Gastrocnemius medialis (tissue), 4 donors: Measurements from ENCODE around the gene RAD51B. TPM values are rescaled to one million over a fixed set of nuclear protein-coding genes. Genes with fewer than 3 reads are reported as not detected.

Source experiments
- ATAC-seq, 2 donors: fragments of 150-250 bp; one replicate each; pipeline ENCODE4 v1.9.1; 2016
- DNase-seq, 2 donors: peaks; one replicate each; pipeline ENCODE4 v3.0.0-alpha.2; 2019
- H3K27ac ChIP-seq, 4 donors: fragments of 200-600 bp; sonication (generic); 1 replicate in 1 of 4; 2 replicates in 3 of 4; pipeline ENCODE4 v1.5.1; 2016 to 2018; ENCODE audit warnings: mild to moderate bottlenecking in 2 of 4, moderate library complexity in 1 of 4
- H3K27me3 ChIP-seq, 3 donors: fragments of 200-600 bp; sonication (generic) in 2 of 3; 1 replicate in 1 of 3; 2 replicates in 2 of 3; pipeline versions ENCODE4 v1.5.1 to v1.6.0; 2016 to 2019; ENCODE audit warnings: mild to moderate bottlenecking in 1 of 3, moderate library complexity in 1 of 3
- H3K36me3 ChIP-seq, 2 donors: fragments of 200-600 bp; sonication (generic) in 1 of 2; one replicate each; pipeline ENCODE4 v1.5.1; 2017 to 2018
- H3K4me1 ChIP-seq, 2 donors: fragments of 200-600 bp; sonication (generic) in 1 of 2; one replicate each; pipeline ENCODE4 v1.5.1; 2016 to 2017; ENCODE audit warnings: mild to moderate bottlenecking in 2 of 2
- H3K4me3 ChIP-seq, 4 donors: fragments of 200-600 bp; sonication (generic) in 3 of 4; 1 replicate in 1 of 4; 2 replicates in 3 of 4; pipeline ENCODE4 v1.5.1; 2016 to 2019; ENCODE audit warnings: mild to moderate bottlenecking in 2 of 4
- H3K9me3 ChIP-seq, 3 donors: fragments of 200-600 bp; sonication (generic) in 2 of 3; 1 replicate in 1 of 3; 2 replicates in 2 of 3; pipeline ENCODE4 v1.5.1; 2016 to 2019
- POLR2A ChIP-seq, 2 donors: fragments of 450-650 bp; IDR thresholded peaks; one replicate each; pipeline ENCODE4 v1.6.1; 2017; ENCODE audit warnings: antibody characterized with exemption in 2 of 2, mild to moderate bottlenecking in 2 of 2, moderate library complexity in 2 of 2
- in situ Hi-C, 4 donors: fragments of 200-750 bp; cut with MboI; loops; one replicate each; pipeline versions ENCODE4 v1.15.0 to v1.8.0; 2017; ENCODE audit warnings: low sequenced_read_pairs in 4 of 4
- intact Hi-C: fragments of 100-400 bp; cut with DNase I; formaldehyde crosslinking; loops from one replicate; pipeline ENCODE4 v1.15.1; 2023; ENCODE audit warnings: low total_unique reads
- total RNA-seq, 4 donors: library from RNA; depleted of rRNA; stranded (reverse); fragments of >200 nt; gene quantifications; one replicate each; pipeline versions ENCODE4 v1.1.0 to v1.2.3, GENCODE V29; 2016
- TF ChIP-seq, protein P1 (sequence below), 5 experiments: fragments of 450-650 bp in 3 of 5; fragments of 200-600 bp in 2 of 5; sonication (generic) in 2 of 5; IDR thresholded peaks in 4 of 5; conservative IDR thresholded peaks in 1 of 5; 1 replicate in 4 of 5; 2 replicates in 1 of 5; pipeline ENCODE4 v1.5.1; 2016 to 2019; ENCODE audit warnings: antibody characterized with exemption in 5 of 5, mild to moderate bottlenecking in 3 of 5, moderate library complexity in 3 of 5

RAD51B gene
- total RNA-seq, 4 donors from 2014 or later, result 1.6 to 3.3 (median 2.4) TPM

DNA sequence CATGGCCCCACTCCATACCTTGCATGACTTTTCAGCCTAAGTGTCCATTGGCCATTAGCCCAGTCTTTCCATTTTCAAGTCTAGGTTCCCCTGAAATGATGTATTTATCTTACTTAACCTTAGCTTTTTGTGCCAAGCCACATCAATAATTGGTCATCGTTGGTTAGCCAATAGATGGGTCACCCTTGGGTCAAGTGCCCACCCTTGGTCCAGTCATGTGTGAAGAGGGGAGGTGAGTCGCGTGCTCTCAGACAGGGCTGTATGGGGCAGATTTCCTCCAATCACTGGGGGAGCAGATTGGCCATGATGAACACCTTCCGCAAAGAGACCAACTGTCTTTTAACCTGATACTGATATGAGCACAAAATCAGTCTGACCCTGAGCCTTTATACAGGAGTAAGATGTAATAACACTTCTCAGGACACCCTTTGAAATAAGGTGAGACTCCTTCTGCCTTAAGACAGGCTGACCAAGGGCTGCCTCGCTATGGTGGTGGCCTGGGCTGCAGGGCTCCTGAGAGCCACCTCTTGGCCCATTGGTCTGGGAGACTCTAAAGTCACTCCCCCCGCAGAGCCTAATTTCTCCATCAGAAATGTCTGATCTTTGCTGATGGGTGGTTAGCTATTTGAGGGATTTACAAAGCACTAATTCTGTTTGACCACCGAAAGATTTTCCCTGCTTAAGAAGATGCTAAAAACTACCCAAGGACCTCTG is 830.1 kb downstream of the RAD51B start:
- Histone ChIP-seq H3K9me3 (no peaks in the 10 kb centered on the region), H3K36me3 (no peaks in the 10 kb centered on the region), H3K27ac (no peak overlapping the region), H3K4me1 (peaks cover 21 to 26% of the 10 kb centered on the region in 2 donors), H3K4me3 (no peak overlapping the region), H3K27me3 (no peaks in the 10 kb centered on the region)
- in situ Hi-C loops, result no loop called here
- ATAC-seq (no peak), DNase-seq (no peak)
- TF ChIP-seq POLR2A (IDR thresholded peaks at IDR 0.05), result no peak
- TF ChIP-seq, protein P1, sequence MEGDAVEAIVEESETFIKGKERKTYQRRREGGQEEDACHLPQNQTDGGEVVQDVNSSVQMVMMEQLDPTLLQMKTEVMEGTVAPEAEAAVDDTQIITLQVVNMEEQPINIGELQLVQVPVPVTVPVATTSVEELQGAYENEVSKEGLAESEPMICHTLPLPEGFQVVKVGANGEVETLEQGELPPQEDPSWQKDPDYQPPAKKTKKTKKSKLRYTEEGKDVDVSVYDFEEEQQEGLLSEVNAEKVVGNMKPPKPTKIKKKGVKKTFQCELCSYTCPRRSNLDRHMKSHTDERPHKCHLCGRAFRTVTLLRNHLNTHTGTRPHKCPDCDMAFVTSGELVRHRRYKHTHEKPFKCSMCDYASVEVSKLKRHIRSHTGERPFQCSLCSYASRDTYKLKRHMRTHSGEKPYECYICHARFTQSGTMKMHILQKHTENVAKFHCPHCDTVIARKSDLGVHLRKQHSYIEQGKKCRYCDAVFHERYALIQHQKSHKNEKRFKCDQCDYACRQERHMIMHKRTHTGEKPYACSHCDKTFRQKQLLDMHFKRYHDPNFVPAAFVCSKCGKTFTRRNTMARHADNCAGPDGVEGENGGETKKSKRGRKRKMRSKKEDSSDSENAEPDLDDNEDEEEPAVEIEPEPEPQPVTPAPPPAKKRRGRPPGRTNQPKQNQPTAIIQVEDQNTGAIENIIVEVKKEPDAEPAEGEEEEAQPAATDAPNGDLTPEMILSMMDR (IDR thresholded peaks at IDR 0.05 in 4 of 5, conservative IDR thresholded peaks at IDR 0.05 in 1 of 5), result no peak
- intact Hi-C loops, result no loop called here

DNA sequence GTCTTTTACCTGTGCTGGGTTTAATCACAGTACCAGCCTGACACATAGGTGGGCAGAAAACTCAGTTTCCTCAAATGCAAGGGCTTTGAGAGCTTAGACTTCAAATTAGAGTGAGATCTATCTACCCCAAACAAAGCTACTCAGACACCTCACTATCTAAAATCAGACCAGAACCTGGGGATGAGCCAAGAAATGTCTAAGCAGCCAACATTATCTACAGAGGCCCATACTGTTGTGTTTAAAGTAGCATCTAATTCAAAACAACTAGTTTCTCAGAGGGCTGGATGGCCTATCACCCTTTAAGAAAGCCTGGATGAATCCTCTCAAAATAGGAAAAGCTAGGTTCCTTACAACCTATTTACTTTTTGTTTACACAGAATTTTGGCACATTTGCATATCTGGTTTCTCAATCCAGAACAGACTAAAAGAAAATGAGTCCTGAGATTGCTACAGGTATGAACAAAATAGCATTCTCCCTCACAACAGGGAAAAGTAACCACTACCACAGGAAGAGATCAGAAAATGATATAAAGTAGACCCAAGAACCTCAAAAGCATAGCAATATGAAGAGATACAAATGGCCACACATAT is 830.9 kb downstream of the RAD51B start:
- in situ Hi-C loops, result no loop called here
- TF ChIP-seq POLR2A (IDR thresholded peaks at IDR 0.05), result no peak
- TF ChIP-seq, protein P1 (IDR thresholded peaks at IDR 0.05 in 4 of 5, conservative IDR thresholded peaks at IDR 0.05 in 1 of 5), result no peak
- intact Hi-C loops, result no loop called here
- no peak for DNase-seq
- no peaks in the 10 kb centered on the region for H3K27me3 ChIP-seq
- no peaks in the 10 kb centered on the region for H3K36me3 ChIP-seq
- peaks cover 26 to 34% of the 10 kb centered on the region in 2 donors for H3K4me1 ChIP-seq
- H3K27ac ChIP-seq, result peak overlapping the region in 1 of 4 donors; percentile 17
- H3K9me3 ChIP-seq, result no peaks in the 10 kb centered on the region
- no peak overlapping the region for H3K4me3 ChIP-seq
- no peak for ATAC-seq

DNA sequence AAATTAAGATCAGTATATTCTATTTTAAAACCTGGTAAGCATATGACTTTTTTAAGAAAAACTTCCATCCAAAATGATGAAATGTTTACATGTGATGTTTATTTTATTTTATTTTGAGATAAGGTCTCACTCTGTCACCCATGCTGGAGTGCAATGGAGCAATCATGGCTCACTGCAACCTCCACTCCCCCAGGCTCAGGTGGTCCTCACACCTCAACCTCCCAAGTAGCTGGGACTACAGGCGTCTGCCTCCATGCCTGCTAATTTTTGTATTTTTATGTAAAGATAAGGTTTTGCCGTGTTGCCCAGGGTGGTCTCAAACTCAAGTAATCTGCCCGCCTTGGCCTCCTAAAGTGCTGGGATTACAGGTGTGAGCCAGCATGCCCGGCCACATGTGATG is 831.5 kb downstream of the RAD51B start:
- peaks cover 27 to 30% of the 10 kb centered on the region in 2 donors for H3K4me1 ChIP-seq
- in situ Hi-C loops (no loop called here), intact Hi-C loops (no loop called here)
- no peak for DNase-seq
- H3K9me3 ChIP-seq, result no peaks in the 10 kb centered on the region
- no peak for TF ChIP-seq POLR2A (IDR thresholded peaks at IDR 0.05)
- TF ChIP-seq, protein P1 (IDR thresholded peaks at IDR 0.05 in 4 of 5, conservative IDR thresholded peaks at IDR 0.05 in 1 of 5), result no peak
- H3K27me3 ChIP-seq, result no peaks in the 10 kb centered on the region
- peak overlapping the region in 1 of 4 donors; percentile 64 for H3K27ac ChIP-seq
- no peak for ATAC-seq
- no peak overlapping the region for H3K4me3 ChIP-seq
- H3K36me3 ChIP-seq, result no peaks in the 10 kb centered on the region

DNA sequence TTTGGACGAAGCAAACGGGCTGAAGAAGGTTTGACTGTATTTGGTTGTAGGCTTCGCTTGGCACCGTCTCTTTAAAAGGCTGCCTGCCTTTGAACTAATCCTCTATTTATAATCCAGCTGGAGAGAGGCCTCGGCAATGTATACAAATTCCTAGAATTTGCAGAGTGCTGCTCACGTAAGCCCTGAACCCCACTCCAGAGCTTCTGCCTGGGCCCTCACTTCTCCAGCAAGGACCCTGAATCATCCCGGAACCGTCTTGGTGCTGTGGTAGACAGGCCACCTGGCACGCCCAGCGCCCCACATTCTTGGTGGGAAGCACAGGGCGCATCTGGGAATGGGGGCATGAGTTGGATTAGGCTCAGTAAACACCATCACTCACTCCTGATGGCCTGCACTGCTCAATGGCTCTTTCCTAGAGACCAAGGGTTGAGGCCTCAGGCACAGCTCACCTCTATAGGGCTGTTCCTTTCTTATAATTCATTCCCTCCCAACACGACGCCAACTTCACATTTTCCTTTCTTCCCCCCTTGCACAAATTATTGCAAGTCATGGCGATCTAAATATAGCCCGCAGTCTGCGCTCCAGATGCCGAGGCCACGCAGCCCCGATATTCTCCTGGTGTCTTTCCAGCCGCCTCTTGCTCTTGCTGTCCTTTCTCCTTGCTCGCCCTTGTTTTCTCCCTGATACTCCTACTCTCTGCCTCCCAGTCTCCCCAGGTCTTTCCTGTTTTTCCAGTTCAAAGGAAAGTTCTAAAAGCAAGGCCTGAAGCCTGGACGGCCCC is 832.3 kb downstream of the RAD51B start:
- H3K4me1 ChIP-seq, result peaks cover 27 to 30% of the 10 kb centered on the region in 2 donors
- DNase-seq, result no peak
- H3K27ac ChIP-seq, result peak overlapping the region; percentile 3 to 64 (median 38)
- no peaks in the 10 kb centered on the region for H3K9me3 ChIP-seq
- no peaks in the 10 kb centered on the region for H3K36me3 ChIP-seq
- in situ Hi-C loops (no loop called here), intact Hi-C loops (no loop called here)
- no peak for TF ChIP-seq POLR2A (IDR thresholded peaks at IDR 0.05)
- TF ChIP-seq, protein P1 (IDR thresholded peaks at IDR 0.05 in 4 of 5, conservative IDR thresholded peaks at IDR 0.05 in 1 of 5), result no peak
- ATAC-seq, result peak in 1 of 2 donors; percentile 42
- no peaks in the 10 kb centered on the region for H3K27me3 ChIP-seq
- H3K4me3 ChIP-seq, result no peak overlapping the region
